GM18508 (cell line): Measurements from ENCODE around the gene FILIP1L.
A peak's percentile ranks its signal among the peaks of the same experiment; 100 is the strongest.

Experiments
- ATAC-seq: cut with Tn5 transposase; IDR thresholded peaks from one replicate; pipeline ENCODE4 v1.9.1; 2021; ENCODE audit warnings: moderate number of reproducible peaks; ENCODE audit not compliant: insufficient read depth, unreplicated experiment

FILIP1L gene

GRCh38 chr3:99877031-99877579, 237.2 kb downstream of the FILIP1L start:
- no peak for ATAC-seq

- peak; percentile 34 for ATAC-seq
Measured at GRCh38 chr3:99875929-99876841, 238.1 kb downstream of the FILIP1L start.

- no peak for ATAC-seq
Measured at GRCh38 chr3:99875581-99875928, 238.7 kb downstream of the FILIP1L start.

GRCh38 chr3:99874237-99875002, 239.9 kb downstream of the FILIP1L start:
- ATAC-seq = no peak

- ATAC-seq = no peak
Measured at GRCh38 chr3:99873269-99874102, 240.8 kb downstream of the FILIP1L start.

GRCh38 chr3:99872923-99873254, 241.4 kb downstream of the FILIP1L start:
- ATAC-seq = peak; percentile 71

- no peak for ATAC-seq
Measured at GRCh38 chr3:99871231-99872045, 242.9 kb downstream of the FILIP1L start.

- ATAC-seq = no peak
Measured at GRCh38 chr3:99870712-99871111, 243.6 kb downstream of the FILIP1L start.

GRCh38 chr3:99869621-99870020, 244.7 kb downstream of the FILIP1L start:
- no peak for ATAC-seq

- no peak for ATAC-seq
Measured at GRCh38 chr3:99868311-99868646, 246.0 kb downstream of the FILIP1L start.

GRCh38 chr3:99867594-99868310, 246.5 kb downstream of the FILIP1L start:
- ATAC-seq = no peak

- no peak for ATAC-seq
Measured at GRCh38 chr3:99866261-99866761, 248.0 kb downstream of the FILIP1L start.

- no peak for ATAC-seq
Measured at GRCh38 chr3:99865321-99865720, 249.0 kb downstream of the FILIP1L start.

- ATAC-seq = no peak
Measured at GRCh38 chr3:99864289-99864688, 250.0 kb downstream of the FILIP1L start.

GRCh38 chr3:99863588-99863987, 250.7 kb downstream of the FILIP1L start:
- ATAC-seq = no peak

- ATAC-seq = no peak
Measured at GRCh38 chr3:99863002-99863401, 251.3 kb downstream of the FILIP1L start.

GRCh38 chr3:99862208-99862607, 252.1 kb downstream of the FILIP1L start:
- no peak for ATAC-seq

GRCh38 chr3:99861216-99861615, 253.1 kb downstream of the FILIP1L start:
- no peak for ATAC-seq

GRCh38 chr3:99859825-99860224, 254.5 kb downstream of the FILIP1L start:
- ATAC-seq = no peak
